Effector CD4-positive, alpha-beta T cell (primary cell): ENCODE data around the gene INHBC.

Experiments used
- DNase-seq: peaks from one replicate; pipeline ENCODE4 v3.0.0-alpha.2; 2020

Gene INHBC

DNA sequence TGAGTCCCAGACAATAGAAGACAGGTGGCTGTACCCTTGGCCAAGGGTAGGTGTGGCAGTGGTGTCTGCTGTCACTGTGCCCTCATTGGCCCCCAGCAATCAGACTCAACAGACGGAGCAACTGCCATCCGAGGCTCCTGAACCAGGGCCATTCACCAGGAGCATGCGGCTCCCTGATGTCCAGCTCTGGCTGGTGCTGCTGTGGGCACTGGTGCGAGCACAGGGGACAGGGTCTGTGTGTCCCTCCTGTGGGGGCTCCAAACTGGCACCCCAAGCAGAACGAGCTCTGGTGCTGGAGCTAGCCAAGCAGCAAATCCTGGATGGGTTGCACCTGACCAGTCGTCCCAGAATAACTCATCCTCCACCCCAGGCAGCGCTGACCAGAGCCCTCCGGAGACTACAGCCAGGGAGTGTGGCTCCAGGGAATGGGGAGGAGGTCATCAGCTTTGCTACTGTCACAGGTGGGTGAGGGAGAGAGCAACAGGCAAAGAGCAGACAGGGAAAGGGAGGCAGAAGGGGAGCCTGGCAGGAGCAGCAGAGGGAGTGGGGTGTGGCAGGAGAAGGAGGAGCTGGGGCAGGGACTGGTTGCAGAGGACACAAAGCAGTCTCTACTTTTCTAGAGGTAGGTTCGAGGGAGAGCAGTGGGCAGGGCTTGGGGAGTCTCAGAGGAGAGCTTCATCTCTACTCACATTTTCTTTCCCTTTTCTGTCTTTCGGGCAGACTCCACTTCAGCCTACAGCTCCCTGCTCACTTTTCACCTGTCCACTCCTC lies 21.0 kb downstream of the INHBC start:
- DNase-seq, result no peak

DNA sequence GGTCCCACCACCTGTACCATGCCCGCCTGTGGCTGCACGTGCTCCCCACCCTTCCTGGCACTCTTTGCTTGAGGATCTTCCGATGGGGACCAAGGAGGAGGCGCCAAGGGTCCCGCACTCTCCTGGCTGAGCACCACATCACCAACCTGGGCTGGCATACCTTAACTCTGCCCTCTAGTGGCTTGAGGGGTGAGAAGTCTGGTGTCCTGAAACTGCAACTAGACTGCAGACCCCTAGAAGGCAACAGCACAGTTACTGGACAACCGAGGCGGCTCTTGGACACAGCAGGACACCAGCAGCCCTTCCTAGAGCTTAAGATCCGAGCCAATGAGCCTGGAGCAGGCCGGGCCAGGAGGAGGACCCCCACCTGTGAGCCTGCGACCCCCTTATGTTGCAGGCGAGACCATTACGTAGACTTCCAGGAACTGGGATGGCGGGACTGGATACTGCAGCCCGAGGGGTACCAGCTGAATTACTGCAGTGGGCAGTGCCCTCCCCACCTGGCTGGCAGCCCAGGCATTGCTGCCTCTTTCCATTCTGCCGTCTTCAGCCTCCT lies 21.6 kb downstream of the INHBC start:
- no peak for DNase-seq

DNA sequence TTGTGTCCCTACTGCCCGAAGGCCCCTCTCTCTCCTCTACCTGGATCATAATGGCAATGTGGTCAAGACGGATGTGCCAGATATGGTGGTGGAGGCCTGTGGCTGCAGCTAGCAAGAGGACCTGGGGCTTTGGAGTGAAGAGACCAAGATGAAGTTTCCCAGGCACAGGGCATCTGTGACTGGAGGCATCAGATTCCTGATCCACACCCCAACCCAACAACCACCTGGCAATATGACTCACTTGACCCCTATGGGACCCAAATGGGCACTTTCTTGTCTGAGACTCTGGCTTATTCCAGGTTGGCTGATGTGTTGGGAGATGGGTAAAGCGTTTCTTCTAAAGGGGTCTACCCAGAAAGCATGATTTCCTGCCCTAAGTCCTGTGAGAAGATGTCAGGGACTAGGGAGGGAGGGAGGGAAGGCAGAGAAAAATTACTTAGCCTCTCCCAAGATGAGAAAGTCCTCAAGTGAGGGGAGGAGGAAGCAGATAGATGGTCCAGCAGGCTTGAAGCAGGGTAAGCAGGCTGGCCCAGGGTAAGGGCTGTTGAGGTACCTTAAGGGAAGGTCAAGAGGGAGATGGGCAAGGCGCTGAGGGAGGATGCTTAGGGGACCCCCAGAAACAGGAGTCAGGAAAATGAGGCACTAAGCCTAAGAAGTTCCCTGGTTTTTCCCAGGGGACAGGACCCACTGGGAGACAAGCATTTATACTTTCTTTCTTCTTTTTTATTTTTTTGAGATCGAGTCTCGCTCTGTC lies 22.3 kb downstream of the INHBC start:
- no peak for DNase-seq

DNA sequence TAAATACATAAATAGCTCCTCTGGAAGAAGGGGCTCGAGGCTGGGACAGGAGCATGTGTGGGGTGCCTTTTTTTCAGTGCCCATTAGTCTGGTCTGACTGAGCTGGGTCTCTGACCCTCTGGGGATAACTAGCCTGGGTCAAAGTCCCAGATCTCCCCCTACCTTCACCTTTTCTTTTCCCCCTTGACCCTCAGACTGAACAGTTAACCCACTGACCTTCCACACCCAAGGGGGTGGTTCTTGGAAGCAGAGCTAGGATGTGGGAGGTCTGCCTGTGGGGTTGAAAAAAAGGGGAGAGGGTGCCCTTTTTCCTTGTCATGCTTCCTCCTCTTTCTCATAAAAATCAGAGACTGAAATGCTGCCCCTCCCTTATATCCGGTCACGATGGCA lies 24.1 kb downstream of the INHBC start:
- DNase-seq, result no peak

DNA sequence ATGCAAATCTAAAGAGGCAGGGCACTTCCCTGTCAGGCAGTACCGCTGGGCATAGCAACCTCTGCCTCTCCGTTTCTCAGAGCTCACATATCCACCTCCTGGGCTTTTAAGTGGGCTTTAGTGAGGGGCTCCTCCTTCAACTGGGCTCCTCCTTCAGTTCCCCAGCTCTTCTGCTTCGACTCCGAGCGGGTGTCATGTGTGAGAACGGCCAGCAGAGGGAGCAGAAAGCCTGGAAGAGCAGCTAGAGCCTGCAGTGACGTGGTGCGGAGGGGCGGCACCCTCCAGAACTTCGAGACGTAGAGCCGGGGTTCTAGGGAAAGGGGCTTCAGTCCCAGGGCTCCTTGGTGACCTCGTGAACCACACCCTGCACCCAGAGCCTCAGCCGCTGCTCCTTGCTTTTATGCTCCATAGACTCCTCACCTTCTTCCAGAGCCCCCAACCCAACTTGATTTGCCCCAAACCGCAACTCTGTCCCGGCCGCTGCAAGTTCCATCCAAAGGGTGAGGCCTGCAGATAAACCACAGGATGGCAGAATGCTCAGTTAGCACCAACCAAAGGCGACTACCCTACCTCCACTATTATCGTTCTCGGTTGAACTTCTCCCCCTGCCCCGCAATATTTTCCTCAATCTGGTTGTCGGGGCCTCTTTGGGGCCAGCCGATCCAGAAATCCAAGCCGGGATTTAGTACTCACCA lies 24.6 kb downstream of the INHBC start:
- DNase-seq, result peak; percentile 88

DNA sequence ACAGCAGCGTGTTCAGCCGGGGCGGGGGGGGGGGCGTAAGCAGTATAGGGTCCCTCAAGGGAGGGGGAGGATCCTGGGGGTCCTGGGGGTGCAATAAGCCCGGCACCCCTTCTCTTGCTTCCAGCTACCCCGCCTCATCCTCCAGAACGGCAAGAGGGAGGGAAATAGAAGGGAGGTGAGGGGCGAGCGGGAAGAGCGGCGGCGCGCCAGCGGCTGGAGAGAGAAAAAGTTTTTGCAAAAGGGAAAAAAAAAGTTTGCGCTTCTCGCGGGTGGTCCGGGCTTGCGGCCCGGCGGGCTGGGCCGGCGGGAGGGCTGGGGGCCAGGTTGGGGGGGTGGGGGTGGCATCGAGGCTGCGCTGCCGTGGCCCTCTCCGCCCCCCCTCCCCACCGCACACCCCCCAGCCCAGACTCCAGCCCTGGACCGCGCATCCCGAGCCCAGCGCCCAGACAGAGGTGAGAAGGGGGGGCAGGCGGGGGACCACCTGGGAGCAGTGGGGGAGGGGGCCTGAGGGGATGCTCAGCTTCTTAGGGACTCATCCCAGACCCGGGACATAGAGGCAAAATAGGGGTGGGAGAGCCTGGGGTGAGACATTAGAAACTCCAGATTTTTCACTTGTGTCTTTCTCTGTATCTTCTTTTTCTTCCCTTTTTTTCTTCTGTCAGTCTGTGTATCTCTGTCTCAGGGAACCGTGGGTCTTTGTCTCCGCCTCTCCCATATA lies 25.3 kb downstream of the INHBC start, which contains the start of gene GLI1:
Gene GLI1, plus strand, starts transcription at position 36 of the 718 bp plus-strand sequence. CDS start 3,907 bp downstream, outside the sequence.
- DNase-seq, result no peak

DNA sequence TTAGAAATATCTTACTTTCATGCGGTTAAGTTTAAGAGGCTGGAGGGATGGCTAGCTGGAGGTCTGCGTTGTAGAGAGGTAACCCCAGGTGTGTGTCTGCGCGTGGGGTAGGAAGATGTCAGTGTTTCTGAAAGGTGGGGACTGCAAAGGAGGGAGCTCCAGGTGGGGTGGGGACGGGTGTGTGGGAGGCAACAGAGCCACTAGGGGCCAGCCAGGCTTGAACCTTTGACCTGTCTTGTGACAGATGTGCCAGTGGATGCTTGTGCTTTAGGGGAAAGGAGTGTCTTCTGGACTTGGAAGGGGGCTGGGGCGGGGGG lies 25.8 kb downstream of the INHBC start:
- DNase-seq, result no peak

DNA sequence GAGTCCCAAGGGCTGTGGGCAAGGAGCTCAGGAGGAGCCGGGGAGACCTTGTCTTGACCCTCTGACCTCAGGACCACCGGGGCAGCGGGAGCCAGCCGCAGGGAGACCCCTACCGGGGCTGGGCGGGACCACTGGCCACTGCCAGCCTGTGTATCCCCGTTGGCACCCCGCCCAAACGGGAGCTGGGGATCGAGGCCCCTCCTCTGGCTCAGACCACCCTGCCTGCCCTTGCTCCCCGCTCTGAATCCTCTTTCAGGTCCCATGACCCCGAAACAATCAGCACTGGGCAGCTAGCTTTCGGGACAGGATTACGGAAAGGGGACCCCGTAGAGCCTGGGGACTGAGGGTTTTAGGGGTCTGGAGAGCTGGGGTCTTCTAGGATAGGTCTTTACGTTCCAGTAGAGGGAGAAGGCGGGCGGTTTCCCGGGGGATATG lies 26.3 kb downstream of the INHBC start:
- no peak for DNase-seq

DNA sequence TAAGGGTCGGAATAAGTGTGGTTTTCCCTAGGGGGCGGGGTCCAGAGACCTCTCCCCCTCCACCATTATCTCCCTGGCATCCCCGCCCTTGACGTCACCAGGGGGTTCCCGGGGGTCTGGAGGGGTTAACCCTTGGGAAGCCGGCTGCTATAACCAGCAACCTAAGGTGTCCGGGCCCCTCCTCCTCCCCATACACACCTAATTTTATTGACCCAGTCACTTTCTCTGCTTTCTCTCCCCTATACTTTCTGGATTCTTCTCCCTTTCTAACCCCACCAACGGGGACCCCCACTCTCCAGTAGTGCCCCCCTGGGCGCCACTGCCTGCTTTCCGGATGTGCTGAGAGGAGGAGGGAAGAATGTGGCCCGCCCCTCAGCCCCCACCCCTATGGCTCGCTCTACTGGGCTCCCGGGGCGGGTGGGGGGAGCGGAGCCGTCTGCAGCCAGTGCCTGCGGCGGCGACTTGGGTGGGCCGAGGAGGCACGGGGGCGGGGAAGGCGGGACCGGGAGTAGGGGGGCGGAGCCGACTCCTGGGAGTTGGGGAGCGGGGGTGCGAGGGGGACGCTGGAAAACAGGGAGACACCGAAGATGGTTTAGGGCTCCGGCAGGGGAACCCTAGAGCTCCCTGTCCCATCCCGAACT lies 26.8 kb downstream of the INHBC start:
- DNase-seq, result no peak

DNA sequence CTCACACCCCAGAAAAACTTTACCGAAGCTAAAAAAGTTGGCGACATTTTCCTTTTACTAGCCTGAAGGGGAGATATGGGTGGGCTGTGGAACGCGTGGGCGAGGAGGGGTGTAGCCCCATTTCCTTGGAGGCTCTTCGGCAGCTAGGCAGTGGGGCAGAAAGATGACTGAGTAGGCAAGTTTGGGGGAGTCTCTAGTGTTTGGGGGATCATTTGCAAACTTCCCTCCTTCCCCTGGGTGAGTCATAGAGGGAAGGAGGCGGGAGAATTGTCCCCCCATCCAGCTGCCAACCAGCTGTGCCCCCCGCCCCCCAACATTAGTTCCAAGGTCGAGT lies 27.3 kb downstream of the INHBC start:
- no peak for DNase-seq

DNA sequence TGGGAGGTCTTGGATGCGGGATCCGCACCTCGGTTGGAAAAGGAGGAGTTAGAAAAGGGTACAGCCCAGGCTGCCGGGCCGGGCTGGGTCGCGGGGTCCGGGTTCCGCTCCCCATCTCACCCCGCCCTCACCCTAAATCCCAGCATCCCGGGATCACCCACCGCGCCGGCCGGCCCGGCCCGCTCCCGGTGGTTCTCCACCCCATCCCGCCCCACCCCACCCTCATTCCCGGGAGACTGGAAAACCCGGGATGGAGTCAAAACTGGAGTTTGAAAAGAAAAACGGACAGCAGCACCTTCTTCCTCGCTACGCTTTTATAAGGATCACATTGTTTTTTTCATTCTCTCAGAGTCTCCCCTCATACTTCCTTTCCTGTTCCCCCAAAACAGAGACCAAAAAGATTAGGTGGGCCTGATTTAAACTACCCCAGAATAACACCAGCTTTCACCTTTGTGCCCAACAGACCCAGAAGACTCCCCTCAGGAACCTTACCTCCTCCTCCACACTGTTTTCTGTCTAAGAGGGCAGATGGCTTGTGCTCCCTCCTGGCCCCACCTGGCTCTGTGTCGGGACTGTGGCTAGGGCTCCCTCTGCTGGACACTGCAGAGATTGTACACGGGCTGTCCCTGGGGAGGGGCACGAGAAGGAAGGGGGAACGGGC lies 27.8 kb downstream of the INHBC start:
- DNase-seq, result peak; percentile 85

DNA sequence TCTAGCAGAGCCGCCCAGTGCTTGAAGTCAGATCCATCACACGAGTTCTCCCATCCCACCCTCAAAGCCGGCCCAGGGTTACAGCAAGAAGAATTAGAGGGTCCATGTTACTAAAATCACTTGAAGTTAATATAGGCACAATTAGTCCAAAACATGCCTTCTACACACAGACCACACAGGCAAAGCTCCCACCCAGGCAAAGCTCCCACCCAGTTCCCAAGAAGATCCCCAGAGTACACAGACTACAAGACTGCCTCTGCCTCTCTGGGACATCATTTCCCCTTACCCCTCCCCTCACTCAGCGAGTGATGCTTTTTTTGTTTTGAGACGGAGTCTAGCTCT lies 28.3 kb downstream of the INHBC start:
- DNase-seq, result no peak

DNA sequence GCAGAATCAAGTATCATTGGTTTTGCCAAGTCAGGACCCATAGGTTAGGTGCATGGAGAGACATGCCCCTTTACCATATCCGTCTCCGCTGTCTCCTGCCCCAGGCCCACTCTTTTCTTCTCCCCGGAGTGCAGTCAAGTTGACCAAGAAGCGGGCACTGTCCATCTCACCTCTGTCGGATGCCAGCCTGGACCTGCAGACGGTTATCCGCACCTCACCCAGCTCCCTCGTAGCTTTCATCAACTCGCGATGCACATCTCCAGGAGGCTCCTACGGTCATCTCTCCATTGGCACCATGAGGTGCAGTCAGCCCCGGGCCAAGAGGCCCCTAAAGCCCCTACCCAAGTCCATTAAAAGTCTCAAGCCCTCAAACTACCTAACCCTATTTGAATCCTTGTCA lies 30.0 kb downstream of the INHBC start:
- no peak for DNase-seq

DNA sequence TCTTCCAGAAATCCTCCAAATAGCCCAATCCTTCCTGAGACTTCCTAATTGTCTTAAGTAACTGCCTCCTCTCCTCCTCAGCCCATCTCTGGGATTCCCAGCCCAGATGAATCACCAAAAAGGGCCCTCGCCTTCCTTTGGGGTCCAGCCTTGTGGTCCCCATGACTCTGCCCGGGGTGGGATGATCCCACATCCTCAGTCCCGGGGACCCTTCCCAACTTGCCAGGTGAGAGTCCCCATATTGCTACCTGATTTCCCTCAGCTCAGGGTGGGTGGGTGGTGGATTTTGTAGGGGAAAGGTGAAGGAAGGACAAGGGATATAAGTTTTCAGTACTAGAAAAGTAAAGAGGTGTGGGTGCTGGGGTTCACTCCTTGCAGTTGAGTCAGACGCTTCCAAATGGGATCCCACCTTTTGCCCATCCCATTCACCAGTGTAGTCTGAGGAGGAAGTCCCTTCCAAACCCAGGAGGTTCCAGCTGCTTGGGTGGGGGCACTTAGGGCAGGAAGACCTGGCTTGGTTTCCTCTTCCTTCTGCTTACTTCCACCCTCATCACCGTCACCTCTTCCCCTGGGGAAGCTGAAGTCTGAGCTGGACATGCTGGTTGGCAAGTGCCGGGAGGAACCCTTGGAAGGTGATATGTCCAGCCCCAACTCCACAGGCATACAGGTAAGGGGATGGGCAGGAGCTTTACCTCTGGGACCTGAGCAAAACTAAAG lies 30.6 kb downstream of the INHBC start:
- no peak for DNase-seq

DNA sequence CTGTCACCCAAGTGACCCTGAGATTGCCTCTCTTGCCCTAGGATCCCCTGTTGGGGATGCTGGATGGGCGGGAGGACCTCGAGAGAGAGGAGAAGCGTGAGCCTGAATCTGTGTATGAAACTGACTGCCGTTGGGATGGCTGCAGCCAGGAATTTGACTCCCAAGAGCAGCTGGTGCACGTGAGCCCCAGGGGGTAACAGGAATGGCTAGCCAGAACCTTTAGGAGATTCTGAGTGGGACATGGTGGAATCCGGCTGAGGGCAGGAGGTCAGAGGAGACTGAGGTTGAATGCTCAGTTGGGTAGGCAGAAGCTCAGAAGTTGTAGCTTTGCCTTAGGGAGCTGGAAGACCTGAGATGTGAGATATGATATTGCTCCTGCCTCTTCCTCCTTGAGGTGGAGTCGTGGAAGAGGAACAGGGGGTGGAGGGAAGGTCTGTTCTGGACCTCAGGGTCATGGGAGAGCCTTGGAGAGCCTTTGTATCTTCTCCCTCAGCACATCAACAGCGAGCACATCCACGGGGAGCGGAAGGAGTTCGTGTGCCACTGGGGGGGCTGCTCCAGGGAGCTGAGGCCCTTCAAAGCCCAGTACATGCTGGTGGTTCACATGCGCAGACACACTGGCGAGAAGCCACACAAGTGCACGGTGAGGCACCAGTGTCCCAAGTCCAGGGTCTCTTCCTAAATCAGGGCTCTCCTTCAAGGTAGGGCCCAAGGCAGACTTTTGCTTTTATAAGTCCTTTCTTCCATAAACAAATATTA lies 31.3 kb downstream of the INHBC start:
- no peak for DNase-seq

DNA sequence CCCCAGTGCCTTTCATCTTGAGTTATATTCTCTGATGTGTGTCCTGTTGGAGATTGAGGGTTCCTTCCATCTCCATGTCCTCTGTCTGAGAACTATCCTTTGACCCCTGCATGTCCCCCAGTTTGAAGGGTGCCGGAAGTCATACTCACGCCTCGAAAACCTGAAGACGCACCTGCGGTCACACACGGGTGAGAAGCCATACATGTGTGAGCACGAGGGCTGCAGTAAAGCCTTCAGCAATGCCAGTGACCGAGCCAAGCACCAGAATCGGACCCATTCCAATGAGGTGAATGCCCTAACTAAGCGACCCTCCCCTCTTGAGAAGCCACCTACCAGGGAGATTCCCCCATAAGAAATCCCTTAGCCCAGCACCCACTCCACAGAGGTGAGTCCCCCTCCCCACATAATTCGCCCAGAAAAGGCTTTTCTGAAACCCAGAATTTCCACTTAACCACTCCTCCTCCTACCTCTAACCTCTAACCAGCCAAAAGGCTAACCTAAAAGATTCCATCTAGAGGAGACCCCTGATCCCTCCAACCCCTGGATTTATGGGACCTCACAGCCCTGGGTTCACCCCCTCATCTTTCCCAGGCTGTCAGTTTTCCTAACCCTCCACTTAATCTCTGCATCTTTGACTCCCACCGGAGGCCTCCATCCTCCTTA lies 32.8 kb downstream of the INHBC start:
- DNase-seq, result no peak

DNA sequence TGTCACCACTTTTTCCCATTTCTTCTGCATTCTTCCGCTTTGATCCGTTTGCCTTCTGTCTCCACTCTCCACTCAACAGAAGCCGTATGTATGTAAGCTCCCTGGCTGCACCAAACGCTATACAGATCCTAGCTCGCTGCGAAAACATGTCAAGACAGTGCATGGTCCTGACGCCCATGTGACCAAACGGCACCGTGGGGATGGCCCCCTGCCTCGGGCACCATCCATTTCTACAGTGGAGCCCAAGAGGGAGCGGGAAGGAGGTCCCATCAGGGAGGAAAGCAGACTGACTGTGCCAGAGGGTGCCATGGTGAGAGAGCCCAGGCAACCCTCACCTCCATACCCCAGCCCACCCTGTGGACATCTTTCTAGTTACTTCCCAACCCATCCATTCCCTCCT lies 33.3 kb downstream of the INHBC start:
- DNase-seq, result no peak

DNA sequence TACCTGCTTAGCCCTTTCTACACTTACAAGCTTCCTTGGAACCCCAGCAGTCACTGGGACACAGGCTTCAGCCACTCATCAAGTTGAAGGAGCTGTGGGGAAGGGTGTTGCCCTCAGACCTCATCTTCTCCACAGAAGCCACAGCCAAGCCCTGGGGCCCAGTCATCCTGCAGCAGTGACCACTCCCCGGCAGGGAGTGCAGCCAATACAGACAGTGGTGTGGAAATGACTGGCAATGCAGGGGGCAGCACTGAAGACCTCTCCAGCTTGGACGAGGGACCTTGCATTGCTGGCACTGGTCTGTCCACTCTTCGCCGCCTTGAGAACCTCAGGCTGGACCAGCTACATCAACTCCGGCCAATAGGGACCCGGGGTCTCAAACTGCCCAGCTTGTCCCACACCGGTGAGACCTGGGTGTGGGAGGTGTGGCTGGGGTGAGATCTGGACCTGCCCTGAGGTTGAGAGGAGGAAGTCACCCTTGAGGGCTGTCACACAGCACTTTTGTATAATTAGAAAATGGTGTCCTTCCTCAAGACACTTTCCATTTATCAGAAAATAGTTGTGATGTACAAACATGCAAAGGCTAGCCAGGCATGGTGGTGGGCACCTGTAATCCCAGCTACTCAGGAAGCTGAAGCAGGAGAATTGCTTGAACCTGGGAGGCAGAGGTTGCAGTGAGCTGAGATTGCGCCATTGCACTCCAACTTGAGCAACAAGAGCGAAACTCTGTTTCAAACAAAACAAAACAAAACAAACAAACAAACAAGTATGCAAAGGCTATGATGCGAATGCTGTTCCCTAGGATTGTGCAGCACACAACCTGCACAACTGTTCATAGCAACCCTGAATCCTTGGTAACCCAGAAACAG lies 34.9 kb downstream of the INHBC start:
- no peak for DNase-seq
